Cerebellar cortex (tissue), 1 donor: Measurements from ENCODE around the gene NHLH2.

ENCODE experiments used
- DNase-seq: peaks from one replicate; pipeline ENCODE4 v3.0.0-alpha.2; 2015; ENCODE audit warnings: low spot score

Gene NHLH2

DNA sequence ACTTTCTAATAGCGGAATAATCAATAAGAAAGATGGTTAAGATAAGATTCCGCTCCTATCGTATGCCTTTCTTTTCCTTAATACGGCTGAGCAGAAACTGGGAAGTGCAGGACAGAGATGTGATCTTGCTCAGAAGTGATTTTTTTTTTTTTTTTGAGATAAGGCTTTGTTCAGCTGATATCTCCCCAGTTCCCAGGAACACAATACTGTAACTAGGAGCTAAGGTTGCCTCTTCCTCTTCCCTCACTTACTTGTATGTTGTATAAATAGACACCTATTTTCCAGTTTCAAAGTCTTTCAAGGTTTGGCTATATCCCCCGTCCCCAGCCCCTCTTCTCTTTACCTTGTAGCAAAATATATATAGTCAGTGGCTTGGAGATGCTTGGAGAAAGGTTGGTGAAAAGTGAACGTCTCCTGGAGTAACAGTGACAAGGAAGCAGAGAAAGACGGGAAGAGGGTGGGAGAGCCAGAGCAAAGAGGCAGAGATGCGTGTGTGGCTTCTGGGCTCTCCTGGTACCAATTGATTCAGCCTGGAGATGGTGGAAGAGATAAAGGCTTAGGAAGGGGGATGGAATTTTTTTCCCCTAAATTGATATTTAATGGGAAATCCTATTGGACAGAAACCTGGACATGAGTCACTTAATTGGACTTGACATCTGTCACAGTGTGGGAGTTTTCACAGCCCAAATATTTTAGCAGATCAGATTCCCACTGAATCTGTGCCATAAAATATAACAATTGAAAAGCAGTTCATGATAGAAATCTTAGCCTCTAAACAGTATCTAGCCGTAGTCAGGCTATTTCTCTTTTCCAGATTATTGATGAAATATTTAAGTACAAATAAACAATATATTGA is at the start of gene NHLH2:
Gene NHLH2, minus strand, starts transcription at position 522 of the 856 bp plus-strand sequence. CDS start 2,754 bp downstream, outside the sequence.
- peak; percentile 58 for DNase-seq

DNA sequence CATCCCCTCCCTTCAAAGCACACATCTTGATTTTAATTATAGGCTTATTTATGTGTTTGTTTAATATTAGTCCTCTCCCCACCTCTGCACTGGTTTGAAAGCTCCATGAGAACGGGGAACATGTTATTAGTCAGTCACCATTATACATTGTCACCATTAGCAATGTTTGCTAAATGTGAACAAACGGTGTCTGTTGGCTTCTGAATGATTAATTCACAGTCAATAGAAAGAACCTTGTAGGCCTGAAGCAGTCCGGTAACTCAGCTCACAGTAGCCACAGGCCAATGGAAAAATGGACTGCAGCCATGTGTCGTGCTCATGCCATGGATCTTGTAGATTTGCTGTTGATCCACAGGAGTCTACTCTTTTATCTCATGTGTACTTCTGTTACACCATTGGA is 49.7 kb upstream of the NHLH2 start:
- no peak for DNase-seq

DNA sequence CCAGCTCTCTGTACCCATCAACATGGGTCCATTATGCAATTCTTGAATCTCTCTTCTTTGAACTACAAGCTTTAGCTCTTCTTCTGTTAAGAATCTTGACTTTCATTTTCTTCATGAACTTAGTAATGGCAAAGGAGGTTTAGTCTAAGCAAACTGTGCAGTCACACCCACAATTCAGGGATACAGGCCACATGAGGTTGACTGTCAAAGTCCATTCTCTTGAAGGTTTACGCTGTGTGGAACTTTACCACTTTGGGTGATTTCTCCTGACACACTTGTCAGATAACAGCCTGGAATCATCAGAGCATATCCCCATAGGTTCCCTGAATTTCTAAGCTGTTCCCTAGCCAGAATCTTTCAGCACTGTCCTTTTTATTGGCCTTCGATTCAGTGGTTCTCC is 48.0 kb upstream of the NHLH2 start:
- no peak for DNase-seq

DNA sequence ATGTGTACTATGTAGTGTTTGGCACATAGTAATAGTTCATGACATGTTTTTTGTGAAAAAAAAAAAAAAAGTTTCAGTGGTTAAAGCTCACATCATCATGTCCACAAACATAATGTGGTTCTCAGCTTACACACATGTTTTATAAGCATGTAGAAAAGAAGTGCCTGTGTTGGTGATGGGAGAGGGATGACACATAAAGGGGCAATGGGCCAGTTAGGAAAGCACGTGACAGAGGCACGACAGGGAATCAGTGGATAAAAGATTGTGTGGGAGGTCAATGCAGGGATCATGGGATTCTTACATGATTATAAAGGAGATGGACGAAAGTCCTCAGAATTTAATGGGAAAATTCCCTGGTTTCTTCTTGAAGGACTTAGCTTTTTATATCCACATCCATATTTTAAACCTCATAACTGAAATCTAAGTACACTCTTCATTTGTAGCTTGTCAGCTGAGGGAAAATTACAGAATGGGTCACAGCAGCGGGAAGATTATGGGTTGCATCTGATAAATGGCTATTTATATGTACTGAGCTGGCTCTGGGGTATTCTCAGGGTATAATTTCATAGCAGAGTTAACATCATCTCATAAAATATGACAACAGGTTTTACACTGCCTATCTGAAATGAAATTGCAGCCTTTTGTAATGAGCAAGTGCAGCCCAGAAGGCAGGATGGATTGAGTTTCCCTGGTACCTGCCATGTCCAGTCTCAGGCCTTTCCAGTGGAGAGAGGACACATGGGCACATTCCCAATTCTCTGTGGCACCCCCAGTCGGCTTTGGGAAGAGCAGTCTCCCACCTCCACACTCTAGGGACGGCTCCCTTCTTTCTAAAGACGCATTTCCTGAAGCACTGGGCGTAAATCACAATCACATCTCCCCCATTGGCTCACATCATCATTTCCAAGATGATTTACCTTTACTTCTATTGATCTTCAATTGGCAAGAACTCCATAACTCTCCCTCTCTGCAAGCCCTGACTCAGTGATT is 42.3 kb upstream of the NHLH2 start:
- DNase-seq, result no peak

DNA sequence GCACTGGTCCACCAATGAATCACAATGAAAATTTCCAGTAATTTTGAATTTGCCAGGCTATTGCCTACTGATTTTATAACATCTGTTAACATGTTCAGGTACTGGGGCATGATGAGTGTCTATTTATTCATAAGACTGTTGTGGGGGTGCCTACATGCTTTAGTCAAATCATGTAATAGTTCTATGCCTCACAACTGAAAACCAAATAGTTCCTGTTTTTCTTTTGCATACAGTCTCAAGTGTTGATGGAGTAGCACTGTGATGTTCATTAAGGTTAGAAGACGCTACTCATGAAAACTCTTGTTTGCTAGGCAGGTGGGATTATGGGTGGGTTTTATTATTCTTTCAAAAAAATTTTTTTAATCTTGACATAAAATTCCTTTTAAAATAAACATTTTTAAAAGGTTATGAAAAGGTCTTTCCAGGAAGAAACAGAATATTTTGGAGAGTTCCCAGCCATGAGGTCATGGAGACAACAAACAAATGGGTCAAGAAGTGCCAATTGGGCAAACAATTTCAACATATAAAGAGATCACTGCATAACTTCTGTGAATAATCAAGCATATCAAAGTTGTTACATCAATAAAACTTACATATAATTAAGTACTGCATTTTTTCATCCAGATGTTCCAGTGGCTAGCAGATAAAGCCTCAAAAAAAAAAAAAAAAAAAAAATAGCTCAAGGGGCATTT is 40.2 kb upstream of the NHLH2 start:
- DNase-seq, result no peak

DNA sequence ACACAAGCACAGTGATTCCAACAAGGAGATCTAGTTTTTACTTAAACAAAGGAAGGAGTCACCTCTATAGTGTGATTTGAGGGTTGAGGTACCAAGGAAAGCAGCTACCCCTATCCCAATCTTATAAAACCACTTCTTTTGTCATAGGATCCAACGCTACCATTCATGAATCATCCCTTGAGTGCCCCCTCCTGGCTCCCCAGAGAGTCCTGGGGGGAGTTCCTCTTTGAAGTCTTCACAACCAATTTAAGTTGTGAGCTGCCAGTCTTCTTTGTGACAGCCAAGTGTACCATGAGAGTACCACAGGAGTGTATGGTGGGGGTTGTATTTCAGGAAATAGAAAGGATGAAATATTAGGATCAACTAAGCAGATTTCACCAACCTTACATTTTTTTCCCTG is 39.1 kb upstream of the NHLH2 start:
- no peak for DNase-seq

DNA sequence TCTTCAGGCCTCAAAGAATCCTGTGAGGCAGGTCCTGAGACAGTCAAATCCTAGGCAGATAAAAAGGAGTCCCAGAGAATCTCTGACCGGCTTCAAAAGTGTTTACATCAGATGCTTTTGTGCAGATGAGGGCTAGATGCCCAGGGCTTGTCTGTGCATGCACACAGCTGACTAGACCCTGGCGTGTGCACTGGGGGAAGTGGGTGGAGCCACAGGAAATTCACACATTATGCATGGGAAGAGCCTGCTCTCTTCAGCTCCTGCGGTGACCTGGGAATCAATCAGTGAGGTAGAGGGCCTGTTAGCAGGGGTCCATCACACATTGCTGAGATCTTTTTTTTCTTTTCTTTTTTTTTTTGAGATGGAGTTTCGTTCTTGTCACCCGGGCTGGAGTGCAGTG is 36.6 kb upstream of the NHLH2 start:
- no peak for DNase-seq

DNA sequence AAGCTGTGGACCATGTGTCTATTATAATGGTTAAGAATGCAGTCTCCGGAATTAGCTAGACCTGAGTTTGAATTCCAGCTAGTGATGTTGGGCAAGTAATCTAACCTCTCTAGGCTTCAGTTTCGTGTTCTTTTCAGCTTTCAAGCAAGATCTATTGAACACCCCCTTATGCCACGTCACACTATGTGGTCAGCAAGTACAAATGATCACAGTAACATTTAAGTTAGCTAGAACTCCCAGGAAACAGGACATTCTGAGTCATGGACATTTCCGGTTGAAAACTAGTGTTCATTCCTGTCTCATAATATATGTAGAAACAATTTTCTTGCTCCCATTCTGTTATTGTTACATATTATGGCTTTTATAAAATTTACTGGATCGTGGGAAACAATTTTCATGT is 34.0 kb upstream of the NHLH2 start:
- no peak for DNase-seq

DNA sequence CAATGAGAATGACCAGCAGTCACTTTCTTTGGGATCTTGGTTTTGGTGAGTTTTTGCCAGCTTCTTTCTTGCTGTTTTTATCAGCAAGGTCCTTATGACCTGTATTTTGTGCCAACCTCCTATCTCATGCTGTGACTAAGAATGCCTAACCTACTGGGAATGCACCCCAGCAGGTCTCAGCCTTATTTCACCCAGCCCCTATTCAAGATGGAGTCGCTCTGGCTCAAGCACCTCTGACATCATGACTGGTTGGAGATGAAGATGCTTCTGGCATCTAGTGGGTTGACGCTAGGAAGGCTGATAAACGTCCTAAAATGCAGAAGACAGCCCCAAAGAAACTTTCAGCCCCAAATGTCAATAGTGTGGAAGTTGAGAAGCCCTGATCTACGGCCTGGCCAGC is 33.6 kb upstream of the NHLH2 start:
- no peak for DNase-seq

DNA sequence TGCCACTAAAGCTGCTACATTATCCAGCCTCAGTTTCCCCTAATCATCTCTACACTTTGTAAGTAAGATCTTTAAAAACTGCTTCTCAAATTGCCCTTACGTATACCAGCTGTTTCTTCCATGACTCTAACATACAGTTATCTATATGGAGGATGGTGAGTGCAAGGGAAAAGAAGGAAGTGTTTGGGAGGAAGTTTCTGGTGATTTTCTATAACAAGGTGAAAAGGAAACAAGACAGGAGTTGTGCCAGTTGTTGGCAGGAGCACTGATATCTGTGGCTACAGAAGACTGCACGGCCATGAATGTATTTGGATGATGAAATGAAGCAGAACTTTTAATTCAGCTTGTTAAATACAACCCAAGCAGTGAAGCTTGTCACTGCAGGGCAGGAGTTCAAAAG is 32.3 kb upstream of the NHLH2 start:
- DNase-seq, result no peak

DNA sequence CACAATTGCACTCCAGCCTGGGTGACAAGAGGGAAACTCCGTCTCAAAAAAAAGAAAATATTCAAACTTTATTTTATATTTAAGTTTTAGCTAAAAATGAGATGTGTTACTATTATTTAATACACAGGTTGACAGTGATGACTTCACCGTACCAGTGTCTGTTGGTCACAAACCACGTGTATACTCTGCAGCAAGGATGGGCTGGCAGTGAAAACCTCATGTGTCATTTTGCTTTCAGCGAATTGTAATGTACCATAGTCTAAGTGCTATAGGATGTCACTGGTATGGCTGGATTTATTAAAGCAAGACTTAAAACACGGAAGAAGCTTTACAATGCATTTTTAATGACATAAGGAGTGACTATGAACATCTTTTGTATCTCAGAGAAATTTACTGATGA is 28.1 kb upstream of the NHLH2 start:
- no peak for DNase-seq

DNA sequence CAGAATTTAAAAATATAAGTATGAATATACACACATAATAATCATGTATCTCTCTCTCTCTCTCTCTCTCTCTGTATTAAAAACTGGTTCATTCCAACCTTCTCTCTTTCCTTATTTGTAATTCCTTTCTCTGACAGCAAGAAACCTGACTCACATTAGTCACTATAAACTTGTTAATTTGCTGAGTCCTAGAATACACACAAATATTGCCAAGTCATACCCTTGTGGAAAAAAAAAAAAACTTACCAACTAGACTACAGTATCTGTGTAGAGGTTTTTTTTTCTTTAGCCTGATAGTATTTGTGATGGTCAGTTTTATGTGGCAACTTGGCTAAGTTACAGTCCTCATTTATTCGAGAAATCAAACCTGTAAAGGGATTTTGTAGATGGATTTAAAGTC is 26.3 kb upstream of the NHLH2 start:
- DNase-seq, result no peak

DNA sequence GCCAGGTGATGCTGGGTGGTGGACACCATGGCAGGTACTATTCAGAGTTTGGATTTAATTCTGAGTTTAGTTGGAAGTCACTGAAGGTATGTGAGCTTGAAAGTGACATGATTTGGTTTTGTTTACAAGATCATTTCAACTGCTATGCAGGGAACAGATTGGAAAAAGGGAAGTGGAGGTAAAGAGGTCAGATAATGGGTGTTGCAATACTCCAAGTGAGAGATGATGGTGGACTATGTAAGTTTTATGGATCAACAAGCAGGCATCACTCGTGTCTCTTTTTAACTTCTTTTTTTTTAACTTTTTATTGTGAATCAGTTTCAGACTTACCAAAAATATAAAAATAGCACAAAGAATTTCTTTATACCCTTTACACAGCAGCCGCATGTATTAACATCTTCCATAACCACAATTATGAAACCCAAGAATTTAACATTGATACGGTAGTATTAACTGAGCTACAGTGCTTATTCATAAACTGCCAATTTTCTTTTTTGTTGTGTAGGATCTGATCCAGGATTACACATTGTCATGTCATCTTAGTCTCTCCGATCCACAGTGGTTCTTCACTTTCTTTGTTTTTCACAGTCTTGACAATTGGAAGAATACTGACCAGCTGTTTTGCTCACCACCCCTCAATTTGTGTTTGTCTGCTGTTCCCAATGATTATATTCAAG is 24.9 kb upstream of the NHLH2 start:
- DNase-seq, result no peak

DNA sequence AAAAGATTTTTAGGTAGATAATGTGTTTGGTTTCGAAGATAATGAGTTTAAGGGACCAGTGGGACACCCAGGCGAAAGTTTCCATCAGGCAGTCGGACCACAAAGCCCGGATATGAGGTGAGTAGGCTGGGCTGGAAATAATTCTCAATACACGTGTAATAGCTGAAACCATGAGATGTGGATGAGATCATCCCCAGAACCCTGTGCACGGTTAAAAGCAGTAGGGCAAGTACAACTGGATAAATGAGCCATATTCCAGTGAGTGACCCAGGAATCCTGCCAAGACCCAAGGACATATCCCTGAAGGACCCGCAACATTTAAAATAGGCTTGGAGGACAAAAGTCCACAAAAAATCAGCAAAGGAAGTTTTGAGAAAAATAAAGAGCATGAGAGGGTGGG is 21.5 kb upstream of the NHLH2 start:
- no peak for DNase-seq

DNA sequence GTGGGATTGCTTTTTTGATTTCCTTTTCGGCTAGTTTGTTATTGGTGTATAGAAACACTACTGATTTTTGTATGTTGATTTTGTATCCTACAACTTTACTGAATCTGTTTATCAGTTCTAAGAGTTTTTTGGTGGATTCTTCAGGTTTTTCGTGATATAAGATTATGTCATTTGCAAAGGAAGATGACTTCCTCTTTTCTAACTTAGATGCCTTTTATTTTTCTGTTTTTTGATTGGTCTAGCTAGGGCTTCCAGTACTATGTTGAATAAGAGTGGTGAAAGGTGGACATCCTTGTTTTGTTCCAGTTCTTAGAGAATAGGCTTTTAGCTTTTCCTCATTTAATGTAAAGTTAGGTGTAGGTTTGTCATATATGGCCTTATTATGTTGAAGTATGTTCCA is 13.1 kb upstream of the NHLH2 start:
- no peak for DNase-seq

DNA sequence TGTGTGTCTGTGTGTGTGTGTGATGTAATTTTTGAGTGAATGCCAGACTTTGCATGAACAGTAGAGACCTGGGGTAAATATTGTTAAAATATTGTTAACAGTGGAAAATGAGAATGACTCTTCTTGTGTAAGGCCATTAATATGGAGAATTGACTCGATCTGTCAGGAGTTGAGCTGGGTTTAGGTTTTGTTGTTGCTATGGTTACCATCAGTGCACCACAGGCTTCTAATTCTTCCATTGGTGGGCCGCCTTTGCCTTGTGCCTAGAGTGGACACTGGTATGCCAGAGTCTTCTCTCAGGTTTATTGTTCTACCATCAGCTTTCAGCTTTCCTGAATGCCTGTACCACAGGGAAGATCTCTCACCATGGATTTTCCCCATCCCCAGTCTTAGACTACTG is 10.0 kb upstream of the NHLH2 start:
- no peak for DNase-seq

DNA sequence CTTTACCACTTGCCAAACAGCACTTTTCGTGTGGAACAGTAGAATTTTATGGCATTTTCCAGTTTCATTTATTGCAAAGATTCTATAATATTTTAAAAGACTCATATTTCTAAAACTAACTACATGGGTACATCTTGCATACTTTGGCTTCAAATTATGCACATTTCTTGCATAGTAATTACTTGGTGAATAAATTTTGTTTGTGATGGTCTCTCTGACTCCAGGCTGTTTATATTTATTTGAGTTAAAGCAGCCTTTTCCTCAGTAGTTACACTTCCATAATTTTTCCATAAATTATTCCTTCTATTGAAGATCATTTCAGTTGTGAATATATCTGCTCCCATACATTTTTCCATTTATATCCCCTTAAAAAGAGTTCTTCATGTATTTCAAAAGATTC is 6.9 kb upstream of the NHLH2 start:
- DNase-seq, result no peak

DNA sequence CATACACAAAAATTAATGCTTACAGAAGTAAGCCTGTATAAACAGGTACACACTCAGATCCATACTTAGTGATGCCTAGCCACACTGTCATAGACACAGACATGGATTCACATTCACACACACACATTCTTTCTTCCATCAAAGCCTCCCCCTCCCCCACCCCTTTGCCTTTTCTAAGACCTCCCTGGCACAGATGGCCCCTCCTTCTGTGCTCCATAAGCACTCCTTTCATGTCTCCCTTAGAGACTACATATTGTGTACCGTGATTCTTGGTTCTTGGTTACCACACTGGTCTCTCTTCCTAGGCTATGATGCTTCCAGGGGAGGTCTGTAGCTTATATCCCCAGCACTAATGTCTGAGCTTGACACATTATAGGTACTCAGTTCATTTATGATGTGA is 2.0 kb upstream of the NHLH2 start:
- DNase-seq, result no peak

DNA sequence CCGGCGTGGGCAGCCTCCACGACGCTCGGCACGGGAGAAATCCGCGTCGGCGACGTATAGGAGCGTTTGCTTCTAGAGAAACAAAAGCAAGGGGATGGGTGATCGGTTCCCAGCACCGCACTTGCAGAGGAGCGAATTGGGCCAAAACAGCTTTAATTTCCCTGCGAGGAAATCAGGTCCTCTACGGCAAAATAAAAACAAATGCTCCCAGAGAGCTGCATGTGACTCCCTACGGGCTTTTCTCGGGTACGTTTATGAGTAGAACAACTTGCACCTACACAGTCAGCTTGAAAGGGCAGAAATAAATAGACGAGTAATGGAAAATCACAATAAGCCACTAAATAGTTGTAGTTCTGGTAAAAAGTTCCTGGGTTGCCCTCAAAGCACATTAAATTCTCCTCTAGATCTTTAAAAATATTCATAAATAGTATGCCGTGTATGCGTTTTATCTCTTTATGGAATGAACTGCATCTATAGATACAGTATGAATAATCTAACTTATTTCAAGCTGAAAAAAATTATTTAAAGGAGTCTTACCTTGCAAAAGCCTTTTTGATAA is 1.2 kb downstream of the NHLH2 start:
- peak; percentile 56 for DNase-seq

DNA sequence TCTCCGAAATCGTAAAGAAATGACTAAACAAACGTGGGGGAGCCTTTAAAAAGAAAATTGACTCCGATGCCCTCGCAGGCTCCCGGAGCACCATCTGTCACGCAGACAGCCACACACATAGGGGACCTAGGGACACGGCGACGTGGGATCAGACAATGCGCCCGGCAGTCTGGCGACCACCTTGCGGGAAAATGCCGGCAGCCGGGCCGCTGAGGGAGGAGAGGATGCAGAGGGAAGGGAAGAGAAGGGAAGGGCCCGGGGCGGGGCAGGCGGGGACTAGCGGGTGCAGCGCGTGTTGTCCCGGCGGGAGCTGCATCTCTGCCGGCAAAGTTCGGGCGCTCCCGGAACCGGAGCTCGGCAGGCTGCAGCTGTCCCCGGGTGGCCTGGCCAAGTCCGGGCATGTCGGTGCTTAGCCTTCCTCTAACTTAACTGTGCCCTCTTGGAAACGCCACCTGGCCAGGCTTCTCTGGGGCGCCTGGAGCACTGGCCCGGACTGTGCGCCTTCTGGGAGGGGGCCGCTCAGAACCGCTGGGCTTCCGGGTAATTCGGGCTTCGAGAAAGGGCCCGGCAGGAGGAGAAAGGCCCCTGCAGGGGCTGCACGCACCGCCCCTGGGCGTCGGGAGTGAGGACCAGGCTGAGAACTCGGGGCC is 1.8 kb downstream of the NHLH2 start:
- DNase-seq, result peak; percentile 55

DNA sequence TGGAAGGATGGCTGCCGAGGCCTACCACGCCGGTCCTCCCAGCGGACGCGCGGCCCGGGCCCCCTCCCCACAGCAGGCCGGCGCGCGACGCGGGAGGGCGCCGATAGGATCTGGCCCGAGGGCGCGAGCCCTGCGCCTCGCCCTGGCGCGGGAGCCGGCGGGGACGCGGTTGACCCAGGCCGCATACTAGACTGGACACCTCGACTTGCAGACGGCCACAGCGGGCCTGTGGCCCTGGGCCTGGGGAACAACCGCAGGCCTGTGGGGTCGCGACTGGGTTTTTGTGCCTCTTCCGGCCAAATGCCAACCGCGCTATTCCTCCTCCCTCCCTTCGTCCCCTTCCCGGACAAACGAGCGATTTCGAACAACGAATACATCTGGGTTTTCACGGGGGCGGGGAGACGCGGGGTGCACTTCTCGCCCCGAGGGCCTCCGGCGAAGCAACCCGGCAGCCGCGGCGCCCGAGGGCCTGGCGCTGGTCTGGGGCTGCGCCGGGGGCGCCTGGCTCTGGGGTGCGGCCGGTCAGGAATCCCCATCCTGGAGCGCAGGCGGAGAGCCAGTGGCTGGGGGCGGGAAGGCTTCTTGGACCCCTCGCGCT is 2.4 kb downstream of the NHLH2 start:
- no peak for DNase-seq
